CD14-positive monocyte (primary cell): ENCODE data around the gene KCNJ13. TPM values are rescaled to one million over a fixed set of nuclear protein-coding genes. Genes with fewer than 3 reads are reported as not detected.

Source experiments
- DNase-seq, 3 donors: peaks; one replicate each; pipeline ENCODE4 v3.0.0-alpha.2; 2011 to 2022
- H2AFZ ChIP-seq: 2 replicates; pipeline ENCODE4 v1.6.0; 2012; ENCODE audit warnings: mild to moderate bottlenecking, low read depth, low read length, inconsistent platforms; ENCODE audit not compliant: insufficient read depth, poor library complexity, severe bottlenecking
- H3K27ac ChIP-seq, 2 donors: 1 replicate in 1 of 2; 2 replicates in 1 of 2; pipeline ENCODE4 v1.5.1; 2012 to 2013; ENCODE audit warnings: low read length in 2 of 2, control low read depth in 1 of 2, inconsistent platforms in 1 of 2, low read depth in 1 of 2, mild to moderate bottlenecking in 1 of 2
- H3K27me3 ChIP-seq, 2 donors: one replicate each; pipeline versions ENCODE4 v1.6.0 to v1.6.1; 2011 to 2013; ENCODE audit warnings: low read length in 2 of 2; ENCODE audit not compliant: control insufficient read depth in 2 of 2, insufficient read depth in 2 of 2
- H3K36me3 ChIP-seq, 2 donors: replicated peaks in 1 of 2; 1 replicate in 1 of 2; 2 replicates in 1 of 2; pipeline versions ENCODE4 v1.5.1 to v1.6.1; 2012 to 2013; ENCODE audit warnings: low read length in 2 of 2, control low read depth in 1 of 2, inconsistent platforms in 1 of 2, mild to moderate bottlenecking in 1 of 2; ENCODE audit not compliant: insufficient read depth in 2 of 2, control insufficient read depth in 1 of 2
- H3K4me1 ChIP-seq, 2 donors: 1 replicate in 1 of 2; 2 replicates in 1 of 2; pipeline versions ENCODE4 v1.5.1 to v1.6.1; 2012 to 2013; ENCODE audit warnings: low read length in 2 of 2, control low read depth in 1 of 2, inconsistent platforms in 1 of 2, mild to moderate bottlenecking in 1 of 2, moderate library complexity in 1 of 2; ENCODE audit not compliant: insufficient read depth in 2 of 2, control insufficient read depth in 1 of 2
- H3K4me2 ChIP-seq: replicated peaks from 2 replicates; pipeline ENCODE3; 2012; ENCODE audit warnings: low read length, moderate library complexity, mild to moderate bottlenecking; ENCODE audit not compliant: poor library complexity, severe bottlenecking; ENCODE audit errors: extremely low read depth
- H3K4me3 ChIP-seq, 3 experiments: fragments of 200-600 bp in 1 of 3; sonication (generic) in 1 of 3; replicated peaks in 1 of 3; 1 replicate in 2 of 3; 2 replicates in 1 of 3; pipeline ENCODE4 v1.5.1; 2011 to 2013; ENCODE audit warnings: low read length in 3 of 3, mild to moderate bottlenecking in 3 of 3, control low read depth in 2 of 3, low read depth in 2 of 3, inconsistent platforms in 1 of 3, moderate library complexity in 1 of 3
- H3K79me2 ChIP-seq: 2 replicates; pipeline ENCODE4 v1.6.0; 2012; ENCODE audit warnings: mild to moderate bottlenecking, control low read depth, inconsistent platforms, low read length, moderate library complexity; ENCODE audit not compliant: insufficient read depth
- H3K9ac ChIP-seq: 2 replicates; pipeline ENCODE4 v1.6.0; 2017; ENCODE audit warnings: low read length, mild to moderate bottlenecking; ENCODE audit not compliant: insufficient read depth, poor library complexity, severe bottlenecking
- H3K9me3 ChIP-seq, 2 donors: replicated peaks in 1 of 2; 1 replicate in 1 of 2; 2 replicates in 1 of 2; pipeline versions ENCODE4 v1.5.1 to v1.6.1; 2012 to 2013; ENCODE audit warnings: low read length in 2 of 2, control low read depth in 1 of 2; ENCODE audit not compliant: control insufficient read depth in 1 of 2, insufficient read depth in 1 of 2
- H4K20me1 ChIP-seq: 2 replicates; pipeline ENCODE4 v1.6.0; 2012; ENCODE audit warnings: mild to moderate bottlenecking, low read length, control low read depth, moderate library complexity; ENCODE audit not compliant: insufficient read depth
- H3K27ac Mint-ChIP-seq, 7 donors: one replicate each; pipeline ENCODE4 v1.8.0; 2020; ENCODE audit warnings: mild to moderate bottlenecking in 7 of 7, mixed read lengths in 7 of 7, moderate library complexity in 6 of 7, inconsistent platforms in 2 of 7
- H3K27me3 Mint-ChIP-seq, 3 donors: one replicate each; pipeline ENCODE4 v1.8.0; 2021 to 2022; ENCODE audit warnings: low read depth in 3 of 3, mild to moderate bottlenecking in 3 of 3, mixed read lengths in 3 of 3, moderate library complexity in 3 of 3, inconsistent platforms in 1 of 3
- H3K36me3 Mint-ChIP-seq, 2 donors: one replicate each; pipeline ENCODE4 v1.8.0; 2020; ENCODE audit warnings: mixed read lengths in 2 of 2, inconsistent platforms in 1 of 2, mild to moderate bottlenecking in 1 of 2
- H3K4me1 Mint-ChIP-seq: one replicate; pipeline ENCODE4 v1.8.0; 2020; ENCODE audit warnings: mild to moderate bottlenecking, mixed read lengths
- H3K4me3 Mint-ChIP-seq, 2 donors: one replicate each; pipeline ENCODE4 v1.8.0; 2020; ENCODE audit warnings: mild to moderate bottlenecking in 2 of 2, mixed read lengths in 2 of 2, moderate library complexity in 1 of 2
- H3K9me3 Mint-ChIP-seq, 7 donors: one replicate each; pipeline ENCODE4 v1.8.0; 2020 to 2022; ENCODE audit warnings: mixed read lengths in 7 of 7, mild to moderate bottlenecking in 6 of 7, moderate library complexity in 6 of 7, inconsistent platforms in 2 of 7
- intact Hi-C, 2 donors: fragments of 100-400 bp; cut with micrococcal nuclease; formaldehyde crosslinking; loops; one replicate each; pipeline versions ENCODE4 v1.15.0 to v1.15.1; 2023
- polyA plus RNA-seq, 3 donors: library from polyadenylated mRNA; depleted of rRNA in 1 of 3; unstranded in 2 of 3; stranded (reverse) in 1 of 3; fragments of 300-500 nt in 2 of 3; fragments of >200 nt in 1 of 3; fragmentation: Illumina TruSeq in 2 of 3; gene quantifications; 1 replicate in 2 of 3; 2 replicates in 1 of 3; pipeline ENCODE4 v1.2.3, GENCODE V29; 2012 to 2021
- TF ChIP-seq, protein P1 (sequence below): fragments of 200-600 bp; IDR thresholded peaks from one replicate; pipeline ENCODE4 v1.8.0; 2022; ENCODE audit warnings: antibody characterized with exemption, mild to moderate bottlenecking

Gene KCNJ13
- polyA plus RNA-seq, 3 donors = not detected

- no peaks in the 10 kb centered on the region for H3K9me3 Mint-ChIP-seq
- H3K4me3 ChIP-seq = no peak overlapping the region
- H3K9ac ChIP-seq = no peak overlapping the region
- H3K9me3 ChIP-seq = no peaks in the 10 kb centered on the region
- no peaks in the 10 kb centered on the region for H3K4me1 ChIP-seq
- peaks cover 54 to 72% of the 10 kb centered on the region in 2 donors for H3K36me3 Mint-ChIP-seq
- H3K27me3 Mint-ChIP-seq = no peaks in the 10 kb centered on the region
- no peaks in the 10 kb centered on the region for H4K20me1 ChIP-seq
- no peak overlapping the region for H3K27ac Mint-ChIP-seq
- no peak overlapping the region for H3K4me2 ChIP-seq
- H3K27me3 ChIP-seq = no peaks in the 10 kb centered on the region
- H3K4me1 Mint-ChIP-seq = no peaks in the 10 kb centered on the region
- H3K4me3 Mint-ChIP-seq = no peak overlapping the region
- intact Hi-C loops = no loop called here
- peaks cover 64 to 83% of the 10 kb centered on the region in 2 donors for H3K36me3 ChIP-seq
- no peaks in the 10 kb centered on the region for H3K79me2 ChIP-seq
- DNase-seq = no peak
- H2AFZ ChIP-seq = no peak overlapping the region
- no peak overlapping the region for H3K27ac ChIP-seq
- TF ChIP-seq, protein P1, sequence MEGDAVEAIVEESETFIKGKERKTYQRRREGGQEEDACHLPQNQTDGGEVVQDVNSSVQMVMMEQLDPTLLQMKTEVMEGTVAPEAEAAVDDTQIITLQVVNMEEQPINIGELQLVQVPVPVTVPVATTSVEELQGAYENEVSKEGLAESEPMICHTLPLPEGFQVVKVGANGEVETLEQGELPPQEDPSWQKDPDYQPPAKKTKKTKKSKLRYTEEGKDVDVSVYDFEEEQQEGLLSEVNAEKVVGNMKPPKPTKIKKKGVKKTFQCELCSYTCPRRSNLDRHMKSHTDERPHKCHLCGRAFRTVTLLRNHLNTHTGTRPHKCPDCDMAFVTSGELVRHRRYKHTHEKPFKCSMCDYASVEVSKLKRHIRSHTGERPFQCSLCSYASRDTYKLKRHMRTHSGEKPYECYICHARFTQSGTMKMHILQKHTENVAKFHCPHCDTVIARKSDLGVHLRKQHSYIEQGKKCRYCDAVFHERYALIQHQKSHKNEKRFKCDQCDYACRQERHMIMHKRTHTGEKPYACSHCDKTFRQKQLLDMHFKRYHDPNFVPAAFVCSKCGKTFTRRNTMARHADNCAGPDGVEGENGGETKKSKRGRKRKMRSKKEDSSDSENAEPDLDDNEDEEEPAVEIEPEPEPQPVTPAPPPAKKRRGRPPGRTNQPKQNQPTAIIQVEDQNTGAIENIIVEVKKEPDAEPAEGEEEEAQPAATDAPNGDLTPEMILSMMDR = no peak
These were observed 11.4 kb upstream of the KCNJ13 start for GRCh38 chr2:232787806-232788205.

DNA sequence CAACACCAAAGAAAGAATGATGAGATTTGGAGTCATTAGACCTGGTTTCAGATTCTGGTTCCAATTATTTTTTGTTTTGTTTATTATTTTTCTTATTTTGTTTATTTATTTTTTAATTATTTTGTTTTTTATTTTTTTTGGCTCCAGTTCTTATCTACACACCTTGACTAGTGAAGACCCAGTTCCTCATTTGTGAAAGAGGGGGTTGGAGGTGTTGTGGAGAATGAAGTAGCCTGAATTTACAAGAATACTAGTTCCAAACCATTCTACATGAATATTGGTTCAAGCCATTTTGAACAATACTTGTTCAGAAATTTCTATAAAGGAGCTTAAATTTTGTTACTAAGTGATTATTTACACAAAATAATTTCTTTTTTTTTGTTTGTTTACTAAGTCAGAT lies 6.9 kb upstream of the KCNJ13 start:
- intact Hi-C loops = no loop called here
- Mint-ChIP-seq H3K27ac (no peak overlapping the region), H3K4me1 (no peaks in the 10 kb centered on the region)

More for the DNA sequence above, 6.9 kb upstream of the KCNJ13 start:
- Histone ChIP-seq H3K79me2 (no peaks in the 10 kb centered on the region), H3K9ac (no peak overlapping the region), H3K4me1 (no peaks in the 10 kb centered on the region), H3K27ac (no peak overlapping the region), H3K9me3 (no peaks in the 10 kb centered on the region), H3K36me3 (peaks cover 27 to 61% of the 10 kb centered on the region in 2 donors), H4K20me1 (no peaks in the 10 kb centered on the region), H3K4me2 (no peak overlapping the region), H3K4me3 (no peak overlapping the region), H3K27me3 (no peaks in the 10 kb centered on the region), H2AFZ (no peak overlapping the region)
- H3K4me3 Mint-ChIP-seq = no peak overlapping the region
- H3K36me3 Mint-ChIP-seq = peaks cover 48 to 53% of the 10 kb centered on the region in 2 donors
- no peaks in the 10 kb centered on the region for H3K9me3 Mint-ChIP-seq
- no peaks in the 10 kb centered on the region for H3K27me3 Mint-ChIP-seq
- DNase-seq = no peak
- TF ChIP-seq, protein P1 = no peak
